Activated naive CD4-positive, alpha-beta T cell treated with anti-CD3 and anti-CD28 coated beads, Interleukin-2, amount 50 U/mL, for 24 hours (primary cell): Measurements from ENCODE around the gene UQCR11.

Source experiments
- H3K27ac Mint-ChIP-seq: one replicate; pipeline ENCODE4 v1.8.0; 2021; ENCODE audit warnings: mild to moderate bottlenecking, mixed read lengths
- H3K27me3 Mint-ChIP-seq: one replicate; pipeline ENCODE4 v1.8.0; 2021; ENCODE audit warnings: mixed read lengths
- H3K36me3 Mint-ChIP-seq: one replicate; pipeline ENCODE4 v1.8.0; 2021; ENCODE audit warnings: mixed read lengths
- H3K4me1 Mint-ChIP-seq: one replicate; pipeline ENCODE4 v1.8.0; 2021; ENCODE audit warnings: mixed read lengths
- H3K4me3 Mint-ChIP-seq: one replicate; pipeline ENCODE4 v1.8.0; 2021; ENCODE audit warnings: mild to moderate bottlenecking, mixed read lengths
- H3K9me3 Mint-ChIP-seq: one replicate; pipeline ENCODE4 v1.8.0; 2021; ENCODE audit warnings: mixed read lengths

The UQCR11 gene

GRCh38 chr19:1626417-1627010 lies 21.3 kb upstream of the UQCR11 start:
- H3K9me3 Mint-ChIP-seq = no peaks in the 10 kb centered on the region
- H3K4me3 Mint-ChIP-seq = no peak overlapping the region
- H3K27ac Mint-ChIP-seq = no peak overlapping the region
- no peaks in the 10 kb centered on the region for H3K27me3 Mint-ChIP-seq
- no peaks in the 10 kb centered on the region for H3K4me1 Mint-ChIP-seq
- peaks cover 4% of the 10 kb centered on the region for H3K36me3 Mint-ChIP-seq

- no peaks in the 10 kb centered on the region for H3K9me3 Mint-ChIP-seq
Measured at GRCh38 chr19:1624458-1624857, 19.2 kb upstream of the UQCR11 start.

GRCh38 chr19:1622541-1622940 lies 17.3 kb upstream of the UQCR11 start:
- Mint-ChIP-seq H3K36me3 (peaks cover 4% of the 10 kb centered on the region), H3K27ac (peak overlapping the region; percentile 59), H3K4me3 (no peak overlapping the region), H3K27me3 (no peaks in the 10 kb centered on the region), H3K9me3 (no peaks in the 10 kb centered on the region), H3K4me1 (peaks cover 8% of the 10 kb centered on the region)

More at GRCh38 chr19:1624458-1624857, 19.2 kb upstream of the UQCR11 start:
- Mint-ChIP-seq H3K4me3 (no peak overlapping the region), H3K4me1 (no peaks in the 10 kb centered on the region), H3K27me3 (no peaks in the 10 kb centered on the region), H3K27ac (no peak overlapping the region), H3K36me3 (peaks cover 4% of the 10 kb centered on the region)

- peaks cover 13% of the 10 kb centered on the region for H3K4me1 Mint-ChIP-seq
- H3K36me3 Mint-ChIP-seq = peaks cover 4% of the 10 kb centered on the region
- no peak overlapping the region for H3K27ac Mint-ChIP-seq
- H3K9me3 Mint-ChIP-seq = no peaks in the 10 kb centered on the region
- H3K4me3 Mint-ChIP-seq = no peak overlapping the region
- no peaks in the 10 kb centered on the region for H3K27me3 Mint-ChIP-seq
Measured at GRCh38 chr19:1622007-1622406, 16.7 kb upstream of the UQCR11 start.

- H3K9me3 Mint-ChIP-seq = no peaks in the 10 kb centered on the region
- no peak overlapping the region for H3K4me3 Mint-ChIP-seq
- H3K4me1 Mint-ChIP-seq = peaks cover 17% of the 10 kb centered on the region
- H3K36me3 Mint-ChIP-seq = peaks cover 4% of the 10 kb centered on the region
- no peaks in the 10 kb centered on the region for H3K27me3 Mint-ChIP-seq
- H3K27ac Mint-ChIP-seq = no peak overlapping the region
Measured at GRCh38 chr19:1621574-1621973, 16.3 kb upstream of the UQCR11 start.

GRCh38 chr19:1621021-1621420 lies 15.8 kb upstream of the UQCR11 start:
- H3K36me3 Mint-ChIP-seq = peaks cover 4% of the 10 kb centered on the region
- no peak overlapping the region for H3K27ac Mint-ChIP-seq
- peaks cover 19% of the 10 kb centered on the region for H3K4me1 Mint-ChIP-seq
- H3K9me3 Mint-ChIP-seq = no peaks in the 10 kb centered on the region
- H3K4me3 Mint-ChIP-seq = no peak overlapping the region
- no peaks in the 10 kb centered on the region for H3K27me3 Mint-ChIP-seq

GRCh38 chr19:1620502-1620901 lies 15.2 kb upstream of the UQCR11 start:
- peaks cover 7% of the 10 kb centered on the region for H3K36me3 Mint-ChIP-seq
- no peak overlapping the region for H3K27ac Mint-ChIP-seq
- H3K4me1 Mint-ChIP-seq = peaks cover 19% of the 10 kb centered on the region
- H3K4me3 Mint-ChIP-seq = no peak overlapping the region
- H3K9me3 Mint-ChIP-seq = no peaks in the 10 kb centered on the region
- no peaks in the 10 kb centered on the region for H3K27me3 Mint-ChIP-seq

GRCh38 chr19:1619703-1620102 lies 14.4 kb upstream of the UQCR11 start:
- H3K4me3 Mint-ChIP-seq = no peak overlapping the region
- no peak overlapping the region for H3K27ac Mint-ChIP-seq
- no peaks in the 10 kb centered on the region for H3K27me3 Mint-ChIP-seq
- no peaks in the 10 kb centered on the region for H3K9me3 Mint-ChIP-seq
- peaks cover 19% of the 10 kb centered on the region for H3K4me1 Mint-ChIP-seq
- H3K36me3 Mint-ChIP-seq = peaks cover 10% of the 10 kb centered on the region

- Mint-ChIP-seq H3K27me3 (no peaks in the 10 kb centered on the region), H3K27ac (no peak overlapping the region), H3K36me3 (peaks cover 10% of the 10 kb centered on the region), H3K4me1 (peaks cover 19% of the 10 kb centered on the region), H3K9me3 (no peaks in the 10 kb centered on the region), H3K4me3 (no peak overlapping the region)
Measured at GRCh38 chr19:1619094-1619439, 13.8 kb upstream of the UQCR11 start.

- H3K36me3 Mint-ChIP-seq = peaks cover 10% of the 10 kb centered on the region
- H3K4me1 Mint-ChIP-seq = peaks cover 19% of the 10 kb centered on the region
- no peaks in the 10 kb centered on the region for H3K27me3 Mint-ChIP-seq
- no peak overlapping the region for H3K4me3 Mint-ChIP-seq
- no peaks in the 10 kb centered on the region for H3K9me3 Mint-ChIP-seq
- no peak overlapping the region for H3K27ac Mint-ChIP-seq
Measured at GRCh38 chr19:1618157-1619093, 13.2 kb upstream of the UQCR11 start.

GRCh38 chr19:1616875-1617274 lies 11.6 kb upstream of the UQCR11 start:
- Mint-ChIP-seq H3K4me1 (peaks cover 19% of the 10 kb centered on the region), H3K36me3 (peaks cover 6% of the 10 kb centered on the region), H3K27me3 (no peaks in the 10 kb centered on the region), H3K4me3 (no peak overlapping the region), H3K9me3 (no peaks in the 10 kb centered on the region), H3K27ac (peak overlapping the region; percentile 5)

- H3K36me3 Mint-ChIP-seq = peaks cover 6% of the 10 kb centered on the region
- H3K27me3 Mint-ChIP-seq = no peaks in the 10 kb centered on the region
- H3K4me1 Mint-ChIP-seq = peaks cover 19% of the 10 kb centered on the region
- no peaks in the 10 kb centered on the region for H3K9me3 Mint-ChIP-seq
- H3K4me3 Mint-ChIP-seq = no peak overlapping the region
- peak overlapping the region; percentile 5 for H3K27ac Mint-ChIP-seq
Measured at GRCh38 chr19:1616396-1616795, 11.1 kb upstream of the UQCR11 start.

- Mint-ChIP-seq H3K27ac (no peak overlapping the region), H3K4me1 (peaks cover 29% of the 10 kb centered on the region)
Measured at GRCh38 chr19:1615156-1615765, 10.0 kb upstream of the UQCR11 start.

GRCh38 chr19:1613808-1614570 lies 8.7 kb upstream of the UQCR11 start:
- H3K27ac Mint-ChIP-seq = peak overlapping the region; percentile 59
- peaks cover 6% of the 10 kb centered on the region for H3K36me3 Mint-ChIP-seq

More at GRCh38 chr19:1615156-1615765, 10.0 kb upstream of the UQCR11 start:
- H3K9me3 Mint-ChIP-seq = no peaks in the 10 kb centered on the region
- H3K4me3 Mint-ChIP-seq = no peak overlapping the region
- H3K27me3 Mint-ChIP-seq = no peaks in the 10 kb centered on the region
- H3K36me3 Mint-ChIP-seq = peaks cover 6% of the 10 kb centered on the region

GRCh38 chr19:1613146-1613545 lies 7.9 kb upstream of the UQCR11 start:
- H3K27ac Mint-ChIP-seq = no peak overlapping the region
- no peaks in the 10 kb centered on the region for H3K9me3 Mint-ChIP-seq
- peaks cover 41% of the 10 kb centered on the region for H3K4me1 Mint-ChIP-seq
- no peaks in the 10 kb centered on the region for H3K27me3 Mint-ChIP-seq
- peaks cover 6% of the 10 kb centered on the region for H3K36me3 Mint-ChIP-seq
- H3K4me3 Mint-ChIP-seq = no peak overlapping the region

More at GRCh38 chr19:1613808-1614570, 8.7 kb upstream of the UQCR11 start:
- no peaks in the 10 kb centered on the region for H3K9me3 Mint-ChIP-seq
- no peak overlapping the region for H3K4me3 Mint-ChIP-seq
- peaks cover 39% of the 10 kb centered on the region for H3K4me1 Mint-ChIP-seq
- H3K27me3 Mint-ChIP-seq = no peaks in the 10 kb centered on the region
